ENCODE results near the gene ELK4. TPM values are rescaled to one million over a fixed set of nuclear protein-coding genes. Genes with fewer than 3 reads are reported as not detected.

ELK4 gene
- total and polyA plus RNA-seq, 2 experiments from 2014 or later, result 5.1 to 19.7 TPM

GRCh38 chr1:205572421-205572820, 59.4 kb downstream of the ELK4 start:
- Histone ChIP-seq H3K4me3 (no peak overlapping the region), H2AFZ (no peak overlapping the region), H4K20me1 (replicated peaks; ENCODE audit: insufficient read depth) (no peaks in the 10 kb centered on the region), H3K27me3 (ENCODE audit: insufficient read depth) (peaks cover 50% of the 10 kb centered on the region), H3K36me3 (ENCODE audit: insufficient read depth) (no peaks in the 10 kb centered on the region), H3K9me2 (ENCODE audit: insufficient read depth) (no peaks in the 10 kb centered on the region), H3K4me1 (ENCODE audit: insufficient read depth) (peaks cover 11% of the 10 kb centered on the region), H3F3A (replicated peaks; ENCODE audit: low read depth) (0 out of 2 replicates have a peak, but pooled peaks cover 3% of the 10 kb centered on the region), H3K27ac (ENCODE audit: low read depth) (no peak overlapping the region), H3K79me2 (replicated peaks; ENCODE audit: insufficient read depth) (no peaks in the 10 kb centered on the region), H3K4me2 (no peak overlapping the region)
- ATAC-seq, result no peak
- Mint-ChIP-seq H3K4me3 (no peak overlapping the region; the same call in 2 of the 3 replicates), H3K4me1 (peaks cover 17% of the 10 kb centered on the region), H3K36me3 (ENCODE audit: low read depth) (no peaks in the 10 kb centered on the region), H3K27ac (no peak overlapping the region), H3K9me3 (no peaks in the 10 kb centered on the region), H3K27me3 (ENCODE audit: insufficient read depth, low read depth, poor library complexity) (peaks cover 43% of the 10 kb centered on the region)
- TF ChIP-seq NANOG (IDR thresholded peaks at IDR 0.05; ENCODE audit: borderline replicate concordance) (no peak), ZNF331 (CRISPR knock-in tag; IDR thresholded peaks at IDR 0.05; ENCODE audit: low read depth) (no peak), CREB1 (CRISPR knock-in tag; IDR thresholded peaks at IDR 0.05; ENCODE audit: low read depth) (no peak), STAT1 (IDR thresholded peaks at IDR 0.05; ENCODE audit: unreplicated experiment) (no peak), POLR2AphosphoS5 (IDR thresholded peaks at IDR 0.05; ENCODE audit: low read depth) (no peak), JUNB (IDR thresholded peaks at IDR 0.05; ENCODE audit: unreplicated experiment) (no peak), EZH2 (IDR thresholded peaks at IDR 0.05; ENCODE audit: low read depth, unreplicated experiment) (no peak), ZNF114 (CRISPR knock-in tag; IDR thresholded peaks at IDR 0.05) (no peak), EZH2phosphoT487 (IDR thresholded peaks at IDR 0.05; ENCODE audit: unreplicated experiment) (no peak)
- TF ChIP-seq, protein P1, sequence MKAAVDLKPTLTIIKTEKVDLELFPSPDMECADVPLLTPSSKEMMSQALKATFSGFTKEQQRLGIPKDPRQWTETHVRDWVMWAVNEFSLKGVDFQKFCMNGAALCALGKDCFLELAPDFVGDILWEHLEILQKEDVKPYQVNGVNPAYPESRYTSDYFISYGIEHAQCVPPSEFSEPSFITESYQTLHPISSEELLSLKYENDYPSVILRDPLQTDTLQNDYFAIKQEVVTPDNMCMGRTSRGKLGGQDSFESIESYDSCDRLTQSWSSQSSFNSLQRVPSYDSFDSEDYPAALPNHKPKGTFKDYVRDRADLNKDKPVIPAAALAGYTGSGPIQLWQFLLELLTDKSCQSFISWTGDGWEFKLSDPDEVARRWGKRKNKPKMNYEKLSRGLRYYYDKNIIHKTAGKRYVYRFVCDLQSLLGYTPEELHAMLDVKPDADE (IDR thresholded peaks at IDR 0.05), result no peak
- TF ChIP-seq, protein P2, sequence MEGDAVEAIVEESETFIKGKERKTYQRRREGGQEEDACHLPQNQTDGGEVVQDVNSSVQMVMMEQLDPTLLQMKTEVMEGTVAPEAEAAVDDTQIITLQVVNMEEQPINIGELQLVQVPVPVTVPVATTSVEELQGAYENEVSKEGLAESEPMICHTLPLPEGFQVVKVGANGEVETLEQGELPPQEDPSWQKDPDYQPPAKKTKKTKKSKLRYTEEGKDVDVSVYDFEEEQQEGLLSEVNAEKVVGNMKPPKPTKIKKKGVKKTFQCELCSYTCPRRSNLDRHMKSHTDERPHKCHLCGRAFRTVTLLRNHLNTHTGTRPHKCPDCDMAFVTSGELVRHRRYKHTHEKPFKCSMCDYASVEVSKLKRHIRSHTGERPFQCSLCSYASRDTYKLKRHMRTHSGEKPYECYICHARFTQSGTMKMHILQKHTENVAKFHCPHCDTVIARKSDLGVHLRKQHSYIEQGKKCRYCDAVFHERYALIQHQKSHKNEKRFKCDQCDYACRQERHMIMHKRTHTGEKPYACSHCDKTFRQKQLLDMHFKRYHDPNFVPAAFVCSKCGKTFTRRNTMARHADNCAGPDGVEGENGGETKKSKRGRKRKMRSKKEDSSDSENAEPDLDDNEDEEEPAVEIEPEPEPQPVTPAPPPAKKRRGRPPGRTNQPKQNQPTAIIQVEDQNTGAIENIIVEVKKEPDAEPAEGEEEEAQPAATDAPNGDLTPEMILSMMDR (conservative IDR thresholded peaks at IDR 0.05; ENCODE audit: low read depth in 2 of 2), result no peak
- TF ChIP-seq, protein P3, sequence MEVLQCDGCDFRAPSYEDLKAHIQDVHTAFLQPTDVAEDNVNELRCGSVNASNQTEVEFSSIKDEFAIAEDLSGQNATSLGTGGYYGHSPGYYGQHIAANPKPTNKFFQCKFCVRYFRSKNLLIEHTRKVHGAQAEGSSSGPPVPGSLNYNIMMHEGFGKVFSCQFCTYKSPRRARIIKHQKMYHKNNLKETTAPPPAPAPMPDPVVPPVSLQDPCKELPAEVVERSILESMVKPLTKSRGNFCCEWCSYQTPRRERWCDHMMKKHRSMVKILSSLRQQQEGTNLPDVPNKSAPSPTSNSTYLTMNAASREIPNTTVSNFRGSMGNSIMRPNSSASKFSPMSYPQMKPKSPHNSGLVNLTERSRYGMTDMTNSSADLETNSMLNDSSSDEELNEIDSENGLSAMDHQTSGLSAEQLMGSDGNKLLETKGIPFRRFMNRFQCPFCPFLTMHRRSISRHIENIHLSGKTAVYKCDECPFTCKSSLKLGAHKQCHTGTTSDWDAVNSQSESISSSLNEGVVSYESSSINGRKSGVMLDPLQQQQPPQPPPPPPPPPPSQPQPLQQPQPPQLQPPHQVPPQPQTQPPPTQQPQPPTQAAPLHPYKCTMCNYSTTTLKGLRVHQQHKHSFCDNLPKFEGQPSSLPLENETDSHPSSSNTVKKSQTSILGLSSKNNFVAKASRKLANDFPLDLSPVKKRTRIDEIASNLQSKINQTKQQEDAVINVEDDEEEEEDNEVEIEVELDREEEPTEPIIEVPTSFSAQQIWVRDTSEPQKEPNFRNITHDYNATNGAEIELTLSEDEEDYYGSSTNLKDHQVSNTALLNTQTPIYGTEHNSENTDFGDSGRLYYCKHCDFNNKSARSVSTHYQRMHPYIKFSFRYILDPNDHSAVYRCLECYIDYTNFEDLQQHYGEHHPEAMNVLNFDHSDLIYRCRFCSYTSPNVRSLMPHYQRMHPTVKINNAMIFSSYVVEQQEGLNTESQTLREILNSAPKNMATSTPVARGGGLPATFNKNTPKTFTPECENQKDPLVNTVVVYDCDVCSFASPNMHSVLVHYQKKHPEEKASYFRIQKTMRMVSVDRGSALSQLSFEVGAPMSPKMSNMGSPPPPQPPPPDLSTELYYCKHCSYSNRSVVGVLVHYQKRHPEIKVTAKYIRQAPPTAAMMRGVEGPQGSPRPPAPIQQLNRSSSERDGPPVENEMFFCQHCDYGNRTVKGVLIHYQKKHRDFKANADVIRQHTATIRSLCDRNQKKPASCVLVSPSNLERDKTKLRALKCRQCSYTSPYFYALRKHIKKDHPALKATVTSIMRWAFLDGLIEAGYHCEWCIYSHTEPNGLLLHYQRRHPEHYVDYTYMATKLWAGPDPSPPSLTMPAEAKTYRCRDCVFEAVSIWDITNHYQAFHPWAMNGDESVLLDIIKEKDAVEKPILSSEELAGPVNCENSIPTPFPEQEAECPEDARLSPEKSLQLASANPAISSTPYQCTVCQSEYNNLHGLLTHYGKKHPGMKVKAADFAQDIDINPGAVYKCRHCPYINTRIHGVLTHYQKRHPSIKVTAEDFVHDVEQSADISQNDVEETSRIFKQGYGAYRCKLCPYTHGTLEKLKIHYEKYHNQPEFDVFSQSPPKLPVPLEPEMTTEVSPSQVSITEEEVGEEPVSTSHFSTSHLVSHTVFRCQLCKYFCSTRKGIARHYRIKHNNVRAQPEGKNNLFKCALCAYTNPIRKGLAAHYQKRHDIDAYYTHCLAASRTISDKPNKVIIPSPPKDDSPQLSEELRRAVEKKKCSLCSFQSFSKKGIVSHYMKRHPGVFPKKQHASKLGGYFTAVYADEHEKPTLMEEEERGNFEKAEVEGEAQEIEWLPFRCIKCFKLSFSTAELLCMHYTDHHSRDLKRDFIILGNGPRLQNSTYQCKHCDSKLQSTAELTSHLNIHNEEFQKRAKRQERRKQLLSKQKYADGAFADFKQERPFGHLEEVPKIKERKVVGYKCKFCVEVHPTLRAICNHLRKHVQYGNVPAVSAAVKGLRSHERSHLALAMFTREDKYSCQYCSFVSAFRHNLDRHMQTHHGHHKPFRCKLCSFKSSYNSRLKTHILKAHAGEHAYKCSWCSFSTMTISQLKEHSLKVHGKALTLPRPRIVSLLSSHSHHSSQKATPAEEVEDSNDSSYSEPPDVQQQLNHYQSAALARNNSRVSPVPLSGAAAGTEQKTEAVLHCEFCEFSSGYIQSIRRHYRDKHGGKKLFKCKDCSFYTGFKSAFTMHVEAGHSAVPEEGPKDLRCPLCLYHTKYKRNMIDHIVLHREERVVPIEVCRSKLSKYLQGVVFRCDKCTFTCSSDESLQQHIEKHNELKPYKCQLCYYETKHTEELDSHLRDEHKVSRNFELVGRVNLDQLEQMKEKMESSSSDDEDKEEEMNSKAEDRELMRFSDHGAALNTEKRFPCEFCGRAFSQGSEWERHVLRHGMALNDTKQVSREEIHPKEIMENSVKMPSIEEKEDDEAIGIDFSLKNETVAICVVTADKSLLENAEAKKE (CRISPR knock-in tag; IDR thresholded peaks at IDR 0.05), result no peak
- TF ChIP-seq, protein P4, sequence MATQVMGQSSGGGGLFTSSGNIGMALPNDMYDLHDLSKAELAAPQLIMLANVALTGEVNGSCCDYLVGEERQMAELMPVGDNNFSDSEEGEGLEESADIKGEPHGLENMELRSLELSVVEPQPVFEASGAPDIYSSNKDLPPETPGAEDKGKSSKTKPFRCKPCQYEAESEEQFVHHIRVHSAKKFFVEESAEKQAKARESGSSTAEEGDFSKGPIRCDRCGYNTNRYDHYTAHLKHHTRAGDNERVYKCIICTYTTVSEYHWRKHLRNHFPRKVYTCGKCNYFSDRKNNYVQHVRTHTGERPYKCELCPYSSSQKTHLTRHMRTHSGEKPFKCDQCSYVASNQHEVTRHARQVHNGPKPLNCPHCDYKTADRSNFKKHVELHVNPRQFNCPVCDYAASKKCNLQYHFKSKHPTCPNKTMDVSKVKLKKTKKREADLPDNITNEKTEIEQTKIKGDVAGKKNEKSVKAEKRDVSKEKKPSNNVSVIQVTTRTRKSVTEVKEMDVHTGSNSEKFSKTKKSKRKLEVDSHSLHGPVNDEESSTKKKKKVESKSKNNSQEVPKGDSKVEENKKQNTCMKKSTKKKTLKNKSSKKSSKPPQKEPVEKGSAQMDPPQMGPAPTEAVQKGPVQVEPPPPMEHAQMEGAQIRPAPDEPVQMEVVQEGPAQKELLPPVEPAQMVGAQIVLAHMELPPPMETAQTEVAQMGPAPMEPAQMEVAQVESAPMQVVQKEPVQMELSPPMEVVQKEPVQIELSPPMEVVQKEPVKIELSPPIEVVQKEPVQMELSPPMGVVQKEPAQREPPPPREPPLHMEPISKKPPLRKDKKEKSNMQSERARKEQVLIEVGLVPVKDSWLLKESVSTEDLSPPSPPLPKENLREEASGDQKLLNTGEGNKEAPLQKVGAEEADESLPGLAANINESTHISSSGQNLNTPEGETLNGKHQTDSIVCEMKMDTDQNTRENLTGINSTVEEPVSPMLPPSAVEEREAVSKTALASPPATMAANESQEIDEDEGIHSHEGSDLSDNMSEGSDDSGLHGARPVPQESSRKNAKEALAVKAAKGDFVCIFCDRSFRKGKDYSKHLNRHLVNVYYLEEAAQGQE (IDR thresholded peaks at IDR 0.05; ENCODE audit: unreplicated experiment), result no peak
- DNase-seq (ENCODE audit: low spot score), result no peak

Data from GM23338 (cell line).